Kasumi-1 (cell line): Measurements from ENCODE around the gene DGKI.
A peak's percentile ranks its signal among the peaks of the same experiment; 100 is the strongest.

Source experiments
- DNase-seq, 2 experiments: peaks; one replicate each; lab custom pipeline; 2025; lab: John Stamatoyannopoulos, UW

The DGKI gene

DNA sequence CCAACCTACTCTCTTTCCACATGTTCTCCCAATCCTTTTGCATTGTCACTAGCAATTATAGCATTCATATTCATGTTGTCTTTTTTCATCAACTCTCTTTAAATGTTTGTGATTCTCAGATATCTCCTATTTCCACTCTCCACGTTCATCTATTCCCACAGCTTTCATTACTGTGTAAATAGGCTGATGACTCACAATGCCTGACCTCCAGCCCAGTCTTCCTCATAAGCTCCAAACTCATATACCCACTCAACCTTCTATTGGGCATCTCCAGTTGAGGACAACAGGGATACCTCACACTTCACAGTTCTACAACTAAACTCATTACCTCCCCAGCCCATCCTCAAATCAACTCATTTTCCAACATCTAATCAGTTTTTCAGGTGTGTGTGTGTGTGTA is 194.1 kb downstream of the DGKI start:
- DNase-seq, result no peak

DNA sequence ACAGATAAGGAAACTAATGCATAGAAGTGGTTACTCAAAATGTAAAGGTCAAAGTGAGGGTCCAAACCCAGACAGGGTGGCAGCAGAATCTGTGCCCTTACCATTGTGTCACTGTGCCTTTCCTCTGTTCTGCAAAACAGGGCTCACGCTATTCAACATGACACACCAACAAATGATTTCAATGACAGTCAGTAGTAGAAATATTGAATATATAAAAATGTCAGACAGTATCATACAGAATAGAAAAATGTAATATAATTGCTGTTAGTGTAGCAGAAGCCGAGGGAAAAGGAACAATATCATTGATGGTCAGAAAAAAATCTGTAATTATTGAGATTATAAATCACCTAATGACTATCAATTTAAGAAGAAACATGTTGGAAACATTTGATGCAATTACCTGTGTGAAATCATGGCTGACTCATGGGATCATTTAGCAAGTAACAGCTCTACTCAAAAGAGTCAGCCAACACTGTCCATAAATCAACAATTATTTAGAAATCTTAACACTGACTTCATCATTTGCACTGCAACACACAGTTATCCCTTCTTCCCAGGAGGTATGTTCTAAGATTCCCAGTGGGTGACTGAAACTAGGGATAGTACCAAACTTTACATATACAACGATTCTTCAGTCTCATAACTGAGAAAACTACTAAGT is 198.7 kb downstream of the DGKI start:
- DNase-seq, result no peak

DNA sequence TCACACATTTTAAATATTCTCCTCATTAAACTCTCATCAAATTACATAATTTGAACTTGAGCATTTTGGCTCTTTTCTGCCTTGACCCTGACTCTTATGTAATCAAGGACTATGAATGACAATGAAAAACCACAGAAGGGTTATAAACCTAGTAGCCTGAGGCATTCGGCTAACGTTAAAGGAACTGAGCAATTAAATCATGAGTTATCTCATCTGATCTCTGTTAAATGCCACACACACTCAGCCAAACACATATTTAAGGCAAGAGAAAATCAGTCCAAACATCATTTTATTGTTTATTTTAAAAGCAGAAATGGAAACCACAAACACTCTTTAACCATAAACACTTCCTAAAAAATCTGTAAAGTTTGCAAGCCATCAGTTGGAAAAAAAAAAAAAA is 204.3 kb downstream of the DGKI start:
- DNase-seq, result no peak

DNA sequence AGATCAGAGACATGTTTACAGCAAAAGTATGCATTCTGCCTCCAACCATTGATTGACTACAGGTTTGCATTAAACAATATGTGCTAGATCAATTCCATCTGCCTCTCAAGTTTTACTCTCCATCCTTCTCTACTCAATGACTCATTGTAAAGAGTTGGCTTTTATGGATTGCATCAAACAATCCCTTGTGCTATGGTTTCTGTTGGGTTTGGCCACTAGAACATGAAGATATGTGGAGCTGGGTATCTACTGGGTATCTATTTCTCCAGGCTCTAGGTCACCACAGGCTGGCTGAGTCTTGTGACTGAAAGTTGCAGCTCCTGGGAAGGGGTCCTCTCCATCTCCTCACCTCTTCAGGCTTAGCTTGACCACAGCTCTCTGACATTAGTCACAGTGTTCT is 204.7 kb downstream of the DGKI start:
- no peak for DNase-seq

DNA sequence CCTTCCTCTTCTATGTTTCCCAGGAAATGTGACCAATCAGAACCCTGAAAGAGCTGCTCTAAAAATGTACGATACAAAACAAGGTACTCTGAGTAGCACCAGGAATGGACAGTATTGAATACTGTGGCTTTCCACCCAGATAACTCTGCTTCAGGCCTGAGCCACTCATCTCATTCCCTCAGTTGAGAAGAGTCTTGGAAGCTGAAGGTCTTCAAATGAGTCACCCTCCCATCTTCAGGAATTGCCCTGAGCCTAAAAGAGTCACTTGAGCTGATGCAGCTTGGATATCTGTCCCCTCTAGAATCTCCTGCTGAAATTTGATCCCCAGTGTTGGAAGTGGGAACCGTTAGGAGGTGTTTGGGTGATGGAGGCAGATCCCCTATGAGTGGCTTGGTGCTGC is 210.4 kb downstream of the DGKI start:
- DNase-seq, result no peak

DNA sequence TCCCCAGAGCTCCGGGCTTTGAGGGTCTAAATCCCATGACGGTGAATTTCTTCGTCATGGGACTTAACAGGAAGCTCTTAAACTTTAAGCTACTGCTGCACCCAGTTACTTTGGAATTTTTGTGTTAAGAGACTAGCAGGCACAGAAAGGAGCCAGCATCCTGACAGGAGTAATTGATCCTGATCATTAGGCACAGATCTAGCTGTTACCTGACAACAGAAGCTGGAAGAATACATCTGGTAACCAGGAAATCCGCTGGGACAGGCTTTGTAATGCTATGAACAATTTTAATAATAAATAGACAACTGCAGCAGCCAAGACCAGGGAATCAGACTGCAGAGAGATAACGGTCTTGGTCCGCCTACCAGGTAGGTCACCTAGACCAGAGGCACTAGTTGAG is 210.9 kb downstream of the DGKI start:
- DNase-seq, result no peak

DNA sequence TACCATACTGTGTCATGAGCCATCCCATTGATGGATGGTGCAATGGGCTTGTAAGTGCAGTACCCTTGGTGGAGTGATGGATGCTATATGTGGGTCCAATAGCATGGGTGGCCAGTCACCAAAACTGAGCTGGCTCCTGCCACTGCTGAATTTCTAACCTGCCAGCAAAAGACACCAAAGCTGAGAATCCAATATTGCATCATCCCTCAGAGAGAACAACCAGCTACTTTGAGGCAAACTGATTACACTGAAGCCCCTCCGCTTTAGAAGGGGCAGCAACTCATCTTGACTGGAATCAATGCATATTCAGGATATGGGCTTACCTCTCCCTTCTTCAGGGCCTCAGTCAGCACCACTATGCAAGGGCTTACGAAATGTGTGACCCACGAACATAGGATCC is 211.6 kb downstream of the DGKI start:
- DNase-seq, result no peak

DNA sequence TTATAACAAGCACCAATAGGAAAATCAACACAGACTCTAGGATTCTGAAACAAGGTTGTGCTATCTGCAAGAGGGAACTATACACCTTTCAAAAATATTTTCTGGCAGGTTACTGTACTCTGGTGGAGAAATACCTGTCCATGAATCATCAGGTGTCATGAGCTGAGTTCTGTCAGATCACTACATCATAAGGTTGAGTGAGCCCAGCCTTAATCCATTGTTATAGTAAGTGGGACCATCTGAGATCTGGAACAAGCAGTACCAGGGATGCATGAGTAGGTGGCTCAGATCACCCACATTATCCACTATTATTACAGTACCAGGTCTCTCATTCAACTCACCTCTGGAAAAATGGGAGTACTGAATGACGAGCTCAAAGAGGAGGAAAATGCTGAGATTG is 212.4 kb downstream of the DGKI start:
- no peak for DNase-seq

DNA sequence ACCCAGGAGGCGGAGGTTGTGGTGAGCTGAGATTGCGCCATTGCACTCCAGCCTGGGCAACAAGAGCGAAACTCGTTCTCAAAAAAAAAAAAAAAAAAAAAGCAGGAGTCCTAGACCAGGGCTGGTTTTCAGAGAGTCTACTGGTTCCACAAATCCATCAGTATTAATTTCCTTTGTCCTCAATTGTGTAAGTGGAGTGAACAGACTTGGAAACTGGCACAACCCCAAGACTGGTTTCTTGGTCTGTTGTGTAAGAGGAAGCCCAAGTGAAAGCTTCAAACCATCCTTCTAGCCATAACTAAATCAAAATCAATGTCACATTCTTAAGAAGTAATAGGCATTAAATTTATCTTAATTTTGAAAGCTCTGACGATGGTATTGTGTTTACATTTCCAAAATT is 213.6 kb downstream of the DGKI start:
- no peak for DNase-seq

DNA sequence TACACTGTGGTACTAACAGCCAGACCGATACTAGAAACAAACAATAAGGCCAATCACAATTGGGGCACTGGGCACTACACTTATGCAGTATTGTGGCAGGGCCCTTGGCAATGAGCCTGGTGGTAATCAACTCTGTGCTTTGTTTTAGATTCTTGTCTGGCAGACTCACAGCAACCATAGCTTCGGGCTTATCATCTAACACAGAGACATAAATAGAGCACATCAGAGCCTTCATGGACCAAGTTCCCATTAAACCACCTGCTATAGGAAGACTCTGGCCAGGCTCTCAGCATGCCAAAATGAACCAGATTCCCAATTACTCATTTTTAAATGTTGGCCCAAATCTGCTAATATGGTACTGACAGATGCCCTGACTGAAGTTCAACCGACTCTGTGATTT is 218.6 kb downstream of the DGKI start:
- no peak for DNase-seq

DNA sequence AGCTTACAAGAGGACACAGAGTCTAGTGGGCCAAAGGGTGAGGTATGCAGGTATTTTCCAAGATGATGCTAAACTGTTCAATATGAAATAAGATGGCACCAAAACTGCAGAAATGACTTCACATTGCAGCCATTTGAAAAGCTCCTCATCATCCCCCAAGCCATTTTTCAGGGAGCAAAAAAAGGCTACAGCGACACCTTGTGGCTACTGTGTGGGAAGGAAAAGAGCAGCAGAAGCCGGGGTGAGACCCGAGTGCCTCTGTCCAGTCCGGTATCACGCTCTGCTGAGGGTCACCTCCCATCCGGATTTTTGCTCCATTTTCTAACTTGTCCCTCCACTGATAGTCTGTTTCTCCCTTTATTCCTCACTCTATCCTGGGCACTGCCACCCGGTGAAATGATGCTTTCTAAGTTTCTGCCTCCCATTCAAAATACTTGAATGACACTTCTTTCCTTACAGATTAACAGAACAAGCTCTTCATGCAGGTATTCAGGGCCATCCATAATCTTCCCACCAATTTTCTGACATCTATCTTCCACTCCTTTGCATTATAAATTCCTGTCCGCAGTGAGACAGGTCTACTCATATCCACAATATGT is 220.2 kb downstream of the DGKI start:
- peak; percentile 60 to 62 for DNase-seq

DNA sequence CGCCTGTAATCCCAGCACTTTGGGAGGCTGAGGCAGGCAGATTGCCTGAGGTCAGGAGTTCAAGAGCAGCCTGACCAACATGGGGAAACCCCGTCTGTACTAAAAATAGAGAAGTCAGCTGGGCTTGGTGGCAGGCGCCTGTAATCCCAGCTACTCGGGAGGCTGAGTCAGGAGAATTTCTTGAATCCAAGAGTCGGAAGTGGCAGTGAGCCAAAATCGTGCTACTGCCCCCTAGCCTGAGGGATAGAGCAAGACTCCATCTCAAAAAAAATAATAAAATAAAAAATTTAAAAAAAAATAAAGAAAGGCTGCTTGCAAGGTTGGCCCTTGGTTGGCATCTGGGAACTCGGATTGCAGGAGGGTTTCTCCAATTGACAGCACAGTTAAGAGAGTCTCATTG is 221.6 kb downstream of the DGKI start:
- DNase-seq, result no peak

DNA sequence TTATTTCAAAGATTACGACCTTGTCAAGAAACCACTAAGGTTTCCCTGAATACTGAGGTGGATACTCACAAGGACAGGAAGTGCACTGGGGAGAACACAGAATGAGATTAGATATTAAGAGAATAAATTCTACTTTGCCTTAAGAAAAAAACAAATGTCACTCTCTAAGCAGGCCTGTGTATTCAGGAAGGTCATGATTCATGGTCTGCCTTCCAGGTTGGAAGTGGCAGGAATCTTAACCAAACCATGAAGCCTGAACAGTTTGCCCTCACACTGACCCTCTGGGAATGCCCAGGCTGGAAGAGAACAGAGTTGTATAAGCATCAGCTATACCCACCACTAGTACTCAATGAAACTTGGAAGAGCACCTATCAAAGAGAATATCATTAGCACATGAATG is 227.6 kb downstream of the DGKI start:
- DNase-seq, result no peak

DNA sequence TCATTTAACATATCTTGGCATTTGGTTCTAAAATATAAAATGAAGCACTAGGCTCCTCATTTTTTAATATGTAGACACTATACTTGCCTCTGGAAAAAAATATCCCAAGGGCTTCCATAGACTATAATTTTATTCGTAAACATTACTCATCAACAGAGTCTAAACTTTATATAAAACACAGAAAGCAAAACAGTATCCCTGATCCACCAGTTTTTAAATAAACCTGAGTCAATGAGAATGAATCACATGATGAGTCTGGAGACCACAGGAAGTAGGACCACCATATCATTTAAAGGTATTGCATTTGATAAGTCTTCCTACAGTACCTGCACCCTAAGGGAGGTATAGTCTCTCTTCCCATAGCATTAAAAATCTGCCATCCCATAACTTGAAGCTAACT is 228.0 kb downstream of the DGKI start:
- no peak for DNase-seq

DNA sequence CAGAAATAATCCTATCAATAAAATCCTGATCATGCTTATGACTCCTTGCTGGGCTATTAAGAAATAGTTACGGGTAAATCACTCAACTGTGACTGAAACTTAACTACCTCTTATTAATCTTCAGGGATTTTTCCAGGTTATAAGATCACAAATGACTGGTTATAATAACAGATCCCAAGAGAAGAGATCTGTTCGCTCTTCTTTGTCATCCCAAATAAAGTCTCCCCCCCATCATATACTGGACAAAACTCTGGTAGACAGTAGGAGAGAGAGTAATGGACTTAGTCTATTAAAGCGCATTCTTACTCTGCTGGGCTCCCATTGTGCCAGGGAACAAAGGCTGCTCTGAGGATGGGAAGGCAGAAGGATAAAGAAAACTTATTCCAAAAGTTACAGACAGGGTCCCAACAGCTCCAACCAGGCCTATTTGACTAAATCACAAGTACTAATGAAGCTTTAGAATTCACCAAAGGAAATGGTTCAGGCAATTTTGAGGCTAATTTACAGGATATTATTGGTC is 233.7 kb downstream of the DGKI start:
- DNase-seq, result no peak

DNA sequence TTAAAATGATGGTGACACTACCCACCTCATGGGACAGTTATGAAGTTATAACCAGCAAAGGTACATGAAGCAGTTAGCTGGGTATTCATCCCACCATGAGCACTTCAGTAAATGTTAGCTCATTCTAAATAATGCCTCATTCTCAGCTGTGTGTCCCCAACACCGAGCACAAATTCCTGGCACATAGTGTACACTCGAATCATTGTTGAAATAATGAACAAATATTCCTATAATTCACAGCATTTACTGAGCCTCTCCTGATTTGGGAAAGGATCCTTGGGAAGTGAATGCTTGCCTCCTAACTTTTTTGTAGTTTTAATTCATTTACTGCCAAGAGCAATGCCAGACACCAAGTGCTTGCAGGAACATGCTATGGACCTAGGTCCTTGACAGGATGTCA is 235.2 kb downstream of the DGKI start:
- no peak for DNase-seq

DNA sequence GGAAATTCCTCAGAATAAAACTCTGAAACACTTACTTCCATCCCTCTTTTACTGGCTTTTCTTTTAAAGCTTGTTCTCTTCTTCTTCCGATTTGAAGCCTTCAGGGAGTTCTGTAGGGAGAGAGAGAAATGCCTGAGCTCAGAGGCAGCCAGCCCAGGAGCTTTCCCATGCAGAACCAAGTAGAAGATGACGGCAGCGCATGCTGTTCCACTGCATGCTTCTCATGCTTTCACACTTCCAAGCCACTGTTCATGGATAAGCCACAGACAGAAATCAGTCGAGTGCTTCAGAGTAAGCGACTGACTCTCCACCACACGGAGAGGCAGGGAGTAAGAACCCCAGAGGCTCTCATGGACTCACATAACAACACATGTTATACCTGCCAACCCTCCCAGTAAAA is 237.3 kb downstream of the DGKI start:
- no peak for DNase-seq

DNA sequence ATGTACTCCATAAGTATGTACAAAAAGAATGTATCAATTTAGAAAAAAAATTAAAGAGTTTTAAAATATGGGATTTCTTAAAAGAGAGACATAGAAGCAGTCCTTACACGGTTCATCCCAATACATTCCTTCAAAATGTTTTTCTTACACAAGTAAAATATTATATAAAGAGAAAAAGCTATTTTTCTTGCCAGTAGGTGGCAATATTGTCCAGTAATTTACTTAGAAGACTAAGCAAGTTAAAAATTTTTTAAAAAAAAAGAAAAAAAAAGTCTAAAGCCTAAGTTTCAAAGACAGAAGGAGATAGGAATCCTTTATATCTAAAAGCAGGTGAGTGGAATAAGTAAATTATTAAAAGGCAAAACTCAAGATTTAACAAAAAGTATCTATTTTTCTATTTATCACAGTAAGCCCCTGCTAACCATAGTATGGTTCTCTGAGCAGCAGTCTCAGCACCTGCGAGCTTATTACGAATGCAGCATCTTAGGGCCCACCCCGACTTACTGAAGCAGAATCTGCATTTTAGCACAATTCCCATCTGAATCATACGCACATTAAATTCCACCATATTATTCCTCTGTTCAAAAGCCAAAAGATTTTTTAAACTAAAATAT is 240.6 kb downstream of the DGKI start:
- DNase-seq, result peak; percentile 36 to 48

DNA sequence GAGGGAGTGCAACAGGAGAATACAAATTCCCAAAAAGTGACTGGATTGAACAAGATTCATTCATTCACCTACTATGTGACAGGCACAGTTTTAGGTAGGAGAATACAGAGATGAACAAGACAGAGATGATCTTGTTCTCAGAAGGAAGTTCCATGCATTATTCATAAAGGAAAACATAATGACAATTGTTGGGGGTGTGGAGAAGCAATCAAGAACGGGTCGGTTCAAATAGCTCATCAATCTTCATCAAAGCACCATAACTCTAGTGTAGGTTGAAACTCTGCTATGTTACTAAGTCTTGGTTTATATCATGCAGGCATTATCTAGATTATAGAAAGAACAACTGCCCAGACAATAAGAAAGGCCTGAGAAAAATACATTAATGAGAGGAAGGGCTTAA is 243.7 kb downstream of the DGKI start:
- DNase-seq, result no peak

DNA sequence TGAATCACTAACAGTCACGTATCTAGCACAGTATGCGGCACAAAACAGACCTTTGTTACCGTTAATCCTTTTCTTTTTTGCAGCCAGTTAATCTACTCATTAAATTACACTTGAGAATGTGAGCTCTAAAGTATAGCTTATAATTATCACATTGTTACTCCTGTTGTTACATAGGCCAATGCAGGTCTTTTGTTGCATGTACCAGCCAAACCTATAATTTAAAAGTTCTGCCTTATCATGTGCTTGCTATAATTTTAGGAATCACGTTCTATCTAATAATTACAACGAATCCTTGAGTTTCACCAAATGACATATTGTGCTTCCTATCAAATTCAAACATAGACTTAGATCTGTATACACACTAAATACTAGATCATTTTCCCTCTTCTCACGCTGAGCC is 245.1 kb downstream of the DGKI start:
- DNase-seq, result no peak

DNA sequence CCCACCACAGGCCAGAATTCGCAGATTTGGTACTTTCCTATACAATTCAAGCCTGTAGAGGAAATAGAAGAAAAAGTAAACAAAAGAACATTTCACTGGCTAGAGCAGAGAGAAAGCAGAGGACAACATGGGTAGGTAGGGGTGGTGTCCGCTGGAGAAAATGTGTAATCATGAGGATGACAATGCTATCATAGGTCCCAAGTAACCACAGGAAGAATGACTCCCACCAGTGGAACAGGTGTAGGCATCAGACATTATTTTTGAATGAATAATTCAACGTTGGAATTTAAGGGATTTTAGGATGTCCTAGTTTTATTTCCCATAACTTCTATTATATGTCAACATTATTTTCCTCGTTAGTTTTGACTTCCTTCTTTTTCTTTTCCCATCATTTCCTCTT is 248.9 kb downstream of the DGKI start:
- no peak for DNase-seq

DNA sequence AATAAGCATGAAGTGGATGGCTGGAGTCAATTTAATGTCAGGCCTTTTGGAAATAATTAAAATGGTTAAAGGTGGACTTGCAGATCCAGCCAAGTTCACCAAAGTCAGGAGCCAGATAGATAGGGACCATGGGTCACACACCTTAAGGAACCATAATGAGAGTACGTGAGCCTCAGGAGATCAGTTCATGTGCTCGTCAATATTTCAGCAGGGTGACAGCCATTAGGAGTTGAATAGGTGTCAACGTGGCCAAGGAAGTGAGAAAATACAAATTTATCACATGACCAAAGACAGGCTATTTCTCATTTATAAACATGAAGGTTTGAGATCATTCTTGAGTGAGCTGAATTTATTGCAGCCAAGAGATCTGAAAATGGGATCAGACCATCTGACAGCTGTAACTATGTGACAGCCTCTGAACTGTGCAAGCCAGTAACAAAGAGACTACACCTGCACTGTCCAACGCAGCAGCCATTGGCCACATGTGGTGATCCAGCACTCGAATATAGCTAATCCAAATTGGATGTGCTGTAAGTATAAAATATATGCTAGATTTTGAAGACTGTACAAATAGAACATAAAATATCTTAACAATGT is 253.6 kb downstream of the DGKI start:
- DNase-seq, result no peak

DNA sequence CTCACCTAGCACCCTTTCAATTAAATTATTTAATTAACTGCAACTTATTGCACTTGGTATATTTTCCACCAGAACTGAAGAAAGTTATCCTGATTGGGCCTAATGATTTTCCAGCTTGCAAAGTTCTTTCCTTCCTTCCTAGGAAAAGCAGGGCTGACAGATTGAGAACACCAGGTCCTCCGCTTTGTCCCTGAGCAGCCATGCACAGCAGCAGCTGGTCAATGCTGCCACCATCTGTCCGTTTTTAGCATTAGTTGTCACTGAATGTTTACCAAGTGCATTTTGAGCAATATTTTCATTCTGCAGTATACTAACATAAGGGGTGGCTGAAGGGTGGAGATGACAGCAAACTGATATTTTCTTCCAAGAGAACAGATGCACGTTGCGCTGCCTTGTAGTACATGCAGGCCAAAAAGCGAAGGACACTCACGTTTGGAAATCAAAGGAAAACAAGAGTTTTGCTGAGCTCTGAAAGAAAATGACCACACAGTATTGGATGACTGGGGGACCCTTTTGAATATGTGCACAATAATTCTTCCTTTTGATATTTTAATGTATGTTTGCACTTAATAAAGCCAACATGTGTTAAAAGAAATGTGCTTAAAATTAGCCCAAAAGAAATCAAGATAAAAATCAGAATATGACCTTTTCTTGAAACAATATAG is 254.4 kb downstream of the DGKI start:
- DNase-seq, result peak; percentile 21 to 59
